Measurements from ENCODE around the gene PLCH2.

DNA sequence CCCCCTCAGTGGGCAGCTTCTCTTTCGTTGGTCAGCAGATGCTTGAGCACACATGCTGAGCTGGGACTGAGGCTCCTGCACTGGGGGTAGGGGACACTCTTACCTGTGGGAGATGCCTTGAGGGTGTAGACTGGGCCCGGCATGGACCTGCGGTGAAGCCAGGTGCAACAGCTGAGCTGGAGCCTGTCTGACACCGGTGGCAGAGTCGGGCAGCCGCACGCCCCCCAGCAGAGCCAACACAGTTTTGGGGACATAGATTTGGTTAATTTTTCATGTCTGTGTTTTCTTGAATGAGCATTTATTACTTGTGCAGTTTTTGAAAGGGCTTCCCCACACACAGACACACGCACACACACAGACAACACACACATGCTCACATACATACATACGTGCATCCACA lies 59.9 kb downstream of the PLCH2 start:
- TF ChIP-seq, protein P1, sequence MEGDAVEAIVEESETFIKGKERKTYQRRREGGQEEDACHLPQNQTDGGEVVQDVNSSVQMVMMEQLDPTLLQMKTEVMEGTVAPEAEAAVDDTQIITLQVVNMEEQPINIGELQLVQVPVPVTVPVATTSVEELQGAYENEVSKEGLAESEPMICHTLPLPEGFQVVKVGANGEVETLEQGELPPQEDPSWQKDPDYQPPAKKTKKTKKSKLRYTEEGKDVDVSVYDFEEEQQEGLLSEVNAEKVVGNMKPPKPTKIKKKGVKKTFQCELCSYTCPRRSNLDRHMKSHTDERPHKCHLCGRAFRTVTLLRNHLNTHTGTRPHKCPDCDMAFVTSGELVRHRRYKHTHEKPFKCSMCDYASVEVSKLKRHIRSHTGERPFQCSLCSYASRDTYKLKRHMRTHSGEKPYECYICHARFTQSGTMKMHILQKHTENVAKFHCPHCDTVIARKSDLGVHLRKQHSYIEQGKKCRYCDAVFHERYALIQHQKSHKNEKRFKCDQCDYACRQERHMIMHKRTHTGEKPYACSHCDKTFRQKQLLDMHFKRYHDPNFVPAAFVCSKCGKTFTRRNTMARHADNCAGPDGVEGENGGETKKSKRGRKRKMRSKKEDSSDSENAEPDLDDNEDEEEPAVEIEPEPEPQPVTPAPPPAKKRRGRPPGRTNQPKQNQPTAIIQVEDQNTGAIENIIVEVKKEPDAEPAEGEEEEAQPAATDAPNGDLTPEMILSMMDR (IDR thresholded peaks at IDR 0.05; ENCODE audit: low read depth, low read length, poor library complexity, severe bottlenecking) = no peak
- TF ChIP-seq EZH2phosphoT487 (IDR thresholded peaks at IDR 0.05; ENCODE audit: borderline replicate concordance, low read length) = no peak

Data from DOHH2 (cell line).